ENCODE results near the gene BRME1.
A peak's percentile ranks its signal among the peaks of the same experiment; 100 is the strongest.

BRME1 gene

GRCh38 chr19:13834244-13835069, 71.5 kb downstream of the BRME1 start:
- no peak overlapping the region for H2BK5ac ChIP-seq (ENCODE audit: low read length)
- H3K36me3 ChIP-seq (replicated peaks in 1 of 2; ENCODE audit: control insufficient read depth in 2 of 2, insufficient read depth in 2 of 2, low read length in 2 of 2) = peaks cover 17 to 44% of the 10 kb centered on the region in 2 donors
- no peak for DNase-seq (ENCODE audit: low spot score)
- H3K14ac ChIP-seq (ENCODE audit: low read length) = no peak overlapping the region
- H3K18ac ChIP-seq (ENCODE audit: low read length) = no peak overlapping the region
- H4K91ac ChIP-seq (ENCODE audit: low read depth, low read length, poor library complexity) = no peak overlapping the region
- no peak overlapping the region for H3K4me2 ChIP-seq (ENCODE audit: insufficient read depth, low read length, poor library complexity, severe bottlenecking)
- H2AFZ ChIP-seq (ENCODE audit: low read length) = no peak overlapping the region
- no peaks in the 10 kb centered on the region for H3K27me3 ChIP-seq (ENCODE audit: control insufficient read depth in 3 of 3, insufficient read depth in 3 of 3, low read depth in 1 of 3, low read length in 3 of 3)
- H3K4me1 ChIP-seq (ENCODE audit: control insufficient read depth in 2 of 2, insufficient read depth in 1 of 2, low read depth in 1 of 2, low read length in 2 of 2) = peaks cover 0 to 9% of the 10 kb centered on the region in 2 donors
- WGBS, 2 donors (ENCODE audit: extremely low coverage in 2 of 2, insufficient read length in 2 of 2, insufficient replicate concordance in 1 of 2) = no CpG with 5 or more reads among the region's 14 CpGs
- H3K9me3 ChIP-seq (replicated peaks in 1 of 2; ENCODE audit: control insufficient read depth in 2 of 2, insufficient read depth in 1 of 2, low read depth in 1 of 2, low read length in 2 of 2) = no peaks in the 10 kb centered on the region
- no peak overlapping the region for H4K8ac ChIP-seq (ENCODE audit: low read depth, low read length)
- no peak overlapping the region for H3K4ac ChIP-seq (ENCODE audit: low read length)
- H2BK15ac ChIP-seq (ENCODE audit: low read length) = peak overlapping the region; percentile 75
- H3K9ac ChIP-seq (ENCODE audit: low read depth, low read length, poor library complexity) = no peak overlapping the region
- peak overlapping the region; percentile 83 for H2AK5ac ChIP-seq (ENCODE audit: low read depth, low read length)
- no peak overlapping the region for H2BK12ac ChIP-seq (ENCODE audit: low read length)
- no peak overlapping the region for H3K23ac ChIP-seq (ENCODE audit: low read depth, low read length, poor library complexity)
- H3K4me3 ChIP-seq (ENCODE audit: low read length in 2 of 2) = no peak overlapping the region
- peak overlapping the region; percentile 44 for H2BK120ac ChIP-seq (ENCODE audit: low read depth, low read length)
- H3K79me1 ChIP-seq (ENCODE audit: low read depth, low read length) = peaks cover 8% of the 10 kb centered on the region
- H3K27ac ChIP-seq (replicated peaks; ENCODE audit: low read length) = no peak overlapping the region

- Histone ChIP-seq H2BK12ac (ENCODE audit: low read length) (no peak overlapping the region), H3K9me3 (replicated peaks in 1 of 2; ENCODE audit: control insufficient read depth in 2 of 2, insufficient read depth in 1 of 2, low read depth in 1 of 2, low read length in 2 of 2) (no peaks in the 10 kb centered on the region), H3K9ac (ENCODE audit: low read depth, low read length, poor library complexity) (peak overlapping the region; percentile 70), H3K14ac (ENCODE audit: low read length) (peak overlapping the region; percentile 56), H3K4me3 (ENCODE audit: low read length in 2 of 2) (peak overlapping the region in 1 of 2 donors; percentile 75), H4K91ac (ENCODE audit: low read depth, low read length, poor library complexity) (no peak overlapping the region), H2BK15ac (ENCODE audit: low read length) (peak overlapping the region; percentile 75), H2AFZ (ENCODE audit: low read length) (no peak overlapping the region), H3K18ac (ENCODE audit: low read length) (peak overlapping the region; percentile 90), H3K79me1 (ENCODE audit: low read depth, low read length) (peaks cover 6% of the 10 kb centered on the region), H2BK120ac (ENCODE audit: low read depth, low read length) (peak overlapping the region; percentile 44), H3K4me2 (ENCODE audit: insufficient read depth, low read length, poor library complexity, severe bottlenecking) (peak overlapping the region; percentile 78), H2AK5ac (ENCODE audit: low read depth, low read length) (peak overlapping the region; percentile 83), H3K4ac (ENCODE audit: low read length) (no peak overlapping the region), H4K8ac (ENCODE audit: low read depth, low read length) (no peak overlapping the region), H3K27ac (replicated peaks; ENCODE audit: low read length) (peak overlapping the region; percentile 13), H3K23ac (ENCODE audit: low read depth, low read length, poor library complexity) (peak overlapping the region; percentile 96), H2BK5ac (ENCODE audit: low read length) (peak overlapping the region; percentile 54), H3K36me3 (replicated peaks in 1 of 2; ENCODE audit: control insufficient read depth in 2 of 2, insufficient read depth in 2 of 2, low read length in 2 of 2) (peaks cover 17 to 49% of the 10 kb centered on the region in 2 donors), H3K27me3 (ENCODE audit: control insufficient read depth in 3 of 3, insufficient read depth in 3 of 3, low read depth in 1 of 3, low read length in 3 of 3) (no peaks in the 10 kb centered on the region), H3K4me1 (ENCODE audit: control insufficient read depth in 2 of 2, insufficient read depth in 1 of 2, low read depth in 1 of 2, low read length in 2 of 2) (peaks cover 0 to 6% of the 10 kb centered on the region in 2 donors)
- peak; percentile 82 for DNase-seq (ENCODE audit: low spot score)
- WGBS, 2 donors (ENCODE audit: extremely low coverage in 2 of 2, insufficient read length in 2 of 2, insufficient replicate concordance in 1 of 2) = no CpG with 5 or more reads among the region's 59 CpGs
Observed at GRCh38 chr19:13833330-13834243, 72.3 kb downstream of the BRME1 start.

Small RNA genes within 50 kb of the gene (small RNA-seq; reads per million reads assigned to genes)
- 35.1 reads per million, percentile 89 among the genes with 10 or more reads in this experiment for gene MIR181C (ENCODE audit: insufficient read depth)
- 42.2 reads per million, percentile 91 among the genes with 10 or more reads in this experiment for gene MIR181D (ENCODE audit: insufficient read depth)

All from neuronal stem cell (in vitro differentiated cells).